OCI-LY1 (cell line): ENCODE measurements around the gene PAM16.

Experiments used
- EZH2 ChIP-seq: fragments of 200-600 bp; sonication (generic), shearing (Covaris generic); IDR thresholded peaks from 2 replicates; pipeline ENCODE4 v1.8.0; 2017; ENCODE audit warnings: borderline replicate concordance, mixed run types, mild to moderate bottlenecking, antibody characterized with exemption, low read length, moderate library complexity, mixed read lengths
- TF ChIP-seq, protein P1 (sequence below): fragments of 200-600 bp; sonication (generic), shearing (Covaris generic); IDR thresholded peaks from 2 replicates; pipeline ENCODE4 v1.5.1; 2017; ENCODE audit warnings: mild to moderate bottlenecking, antibody characterized with exemption, low read length, moderate library complexity, mixed read lengths

DNA sequence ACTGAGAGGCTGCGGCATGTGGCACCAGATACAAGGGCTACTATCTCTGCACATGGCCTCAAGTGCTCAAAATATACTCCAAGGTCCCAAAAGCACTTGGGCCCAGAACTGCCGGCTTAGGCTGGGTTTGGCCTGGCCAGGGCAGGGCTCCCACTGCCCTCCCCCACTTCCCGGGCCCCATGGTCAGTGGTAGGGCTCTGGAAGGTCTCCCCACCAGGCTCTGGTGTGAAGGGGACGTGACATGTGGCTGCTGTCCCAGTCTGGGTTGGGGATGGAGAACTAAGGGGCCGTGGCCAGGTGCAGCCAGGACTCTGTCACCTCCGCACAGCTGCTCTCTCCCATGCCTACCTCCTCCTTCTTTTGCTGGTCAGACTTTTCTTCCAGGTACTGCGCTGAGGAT lies 5.7 kb upstream of the PAM16 start:
- no peak for TF ChIP-seq EZH2
- TF ChIP-seq, protein P1, sequence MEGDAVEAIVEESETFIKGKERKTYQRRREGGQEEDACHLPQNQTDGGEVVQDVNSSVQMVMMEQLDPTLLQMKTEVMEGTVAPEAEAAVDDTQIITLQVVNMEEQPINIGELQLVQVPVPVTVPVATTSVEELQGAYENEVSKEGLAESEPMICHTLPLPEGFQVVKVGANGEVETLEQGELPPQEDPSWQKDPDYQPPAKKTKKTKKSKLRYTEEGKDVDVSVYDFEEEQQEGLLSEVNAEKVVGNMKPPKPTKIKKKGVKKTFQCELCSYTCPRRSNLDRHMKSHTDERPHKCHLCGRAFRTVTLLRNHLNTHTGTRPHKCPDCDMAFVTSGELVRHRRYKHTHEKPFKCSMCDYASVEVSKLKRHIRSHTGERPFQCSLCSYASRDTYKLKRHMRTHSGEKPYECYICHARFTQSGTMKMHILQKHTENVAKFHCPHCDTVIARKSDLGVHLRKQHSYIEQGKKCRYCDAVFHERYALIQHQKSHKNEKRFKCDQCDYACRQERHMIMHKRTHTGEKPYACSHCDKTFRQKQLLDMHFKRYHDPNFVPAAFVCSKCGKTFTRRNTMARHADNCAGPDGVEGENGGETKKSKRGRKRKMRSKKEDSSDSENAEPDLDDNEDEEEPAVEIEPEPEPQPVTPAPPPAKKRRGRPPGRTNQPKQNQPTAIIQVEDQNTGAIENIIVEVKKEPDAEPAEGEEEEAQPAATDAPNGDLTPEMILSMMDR, result no peak
